ENCODE results near the gene FKBP1A. TPM values are rescaled to one million over a fixed set of nuclear protein-coding genes. Genes with fewer than 3 reads are reported as not detected.

FKBP1A gene
- total and polyA plus RNA-seq, 9 of the 15 experiments (the other 6 are each of a cell fraction or from before 2014, with no cell fraction given): 48.8 to 502 (median 89.6) TPM

GRCh38 chr20:1436263-1436662 lies 43.4 kb upstream of the FKBP1A start:
- WGBS (ENCODE audit: insufficient coverage, low coverage, missing lambda C conversion rate): 81% methylated on average over 8 of the region's 8 CpGs
- ATAC-seq (no peak), FAIRE-seq (no peak), DNase-seq (ENCODE audit: extremely low read depth in 1 of 4, low spot score in 3 of 4) (no peak)
- ChIA-PET CTCF (ENCODE audit: low intra/inter-chr PET ratio) (interaction anchor here (0.6 to 1.8 kb wide), 2 partner anchors 38 to 123 kb away, joined by 4 to 8 read pairs; no protein-coding TSS in a partner anchor), POLR2A (interaction anchor here (0.9 kb wide), 2 partner anchors 31 to 93 kb away, joined by 3 read pairs; no protein-coding TSS in a partner anchor)
- Histone ChIP-seq H3K4me1 (replicated peaks in 1 of 2; ENCODE audit: control insufficient read depth in 2 of 2, insufficient read depth in 2 of 2, low read length in 2 of 2) (peaks cover 0 to 16% of the 10 kb centered on the region in 2 experiments; a peak in 2 of 5 replicates), H3K36me3 (ENCODE audit: control insufficient read depth, insufficient read depth, low read length) (peaks cover 2% of the 10 kb centered on the region; the same call in 2 of the 3 replicates), H3K9me3 (replicated peaks; ENCODE audit: control insufficient read depth, insufficient read depth, low read depth, low read length) (no peaks in the 10 kb centered on the region), H3K27me3 (ENCODE audit: control insufficient read depth in 2 of 2, insufficient read depth in 2 of 2, low read length in 2 of 2) (no peaks in the 10 kb centered on the region), H4K20me1 (replicated peaks; ENCODE audit: control insufficient read depth, insufficient read depth, low read length) (no peaks in the 10 kb centered on the region), H3K9me1 (ENCODE audit: control insufficient read depth, insufficient read depth, low read length) (no peaks in the 10 kb centered on the region), H3K4me2 (ENCODE audit: insufficient read depth, low read length) (no peak overlapping the region), H3K9ac (ENCODE audit: insufficient read depth in 1 of 2, low read depth in 2 of 2, low read length in 2 of 2) (no peak overlapping the region), H2AFZ (ENCODE audit: low read depth, low read length) (no peak overlapping the region), H3K4me3 (no peak overlapping the region), H3K79me2 (ENCODE audit: control insufficient read depth, insufficient read depth, low read length) (no peaks in the 10 kb centered on the region), H3K27ac (ENCODE audit: extremely low read depth, low read depth, low read length) (no peak overlapping the region)
- TF ChIP-seq HDAC6 (IDR thresholded peaks at IDR 0.05; ENCODE audit: low read depth, low read length): no peak
- no peak for TF ChIP-seq ZBTB43 (CRISPR knock-in tag; IDR thresholded peaks at IDR 0.05)
- no peak for TF ChIP-seq TEAD4 (IDR thresholded peaks at IDR 0.05; ENCODE audit: low read length)
- no peak for TF ChIP-seq TEAD4 (CRISPR knock-in tag; IDR thresholded peaks at IDR 0.05; ENCODE audit: borderline replicate concordance)
- TF ChIP-seq ATF7 (IDR thresholded peaks at IDR 0.05): no peak
- no peak for TF ChIP-seq MEIS2 (IDR thresholded peaks at IDR 0.05; ENCODE audit: partially characterized antibody)
- no peak for TF ChIP-seq DNMT1 (IDR thresholded peaks at IDR 0.05)
- no peak for TF ChIP-seq MTF1 (CRISPR knock-in tag; IDR thresholded peaks at IDR 0.05; ENCODE audit: borderline replicate concordance)
- no peak for TF ChIP-seq NFRKB (IDR thresholded peaks at IDR 0.05; ENCODE audit: low read depth)
- TF ChIP-seq ZNF507 (tag; conservative IDR thresholded peaks at IDR 0.05): no peak
- TF ChIP-seq FOXA1 (IDR thresholded peaks at IDR 0.05; ENCODE audit: borderline replicate concordance): no peak
- no peak for TF ChIP-seq PATZ1 (CRISPR knock-in tag; IDR thresholded peaks at IDR 0.05; ENCODE audit: borderline replicate concordance)
- no peak for TF ChIP-seq JUN (IDR thresholded peaks at IDR 0.05; ENCODE audit: borderline replicate concordance, low read depth, low read length)
- TF ChIP-seq JUN (CRISPR knock-in tag; IDR thresholded peaks at IDR 0.05; ENCODE audit: borderline replicate concordance): no peak
- no peak for TF ChIP-seq NFIC (IDR thresholded peaks at IDR 0.05)
- TF ChIP-seq ZNF512 (tag; IDR thresholded peaks at IDR 0.05): no peak
- no peak for TF ChIP-seq BRF1 (IDR thresholded peaks at IDR 0.05; ENCODE audit: borderline replicate concordance, extremely low read depth, insufficient read length)
- in situ Hi-C loops (cut with MboI): no loop called here
- no TSS peak for BruUV-seq (replicated peaks)
- intact Hi-C loops (cut with micrococcal nuclease): loop anchor here (5.0 kb wide), 1 partner anchor 39 kb away; no protein-coding TSS in a partner anchor

Measured in K562 (cell line).